ENCODE results near the gene C11orf97. TPM values are rescaled to one million over a fixed set of nuclear protein-coding genes. Genes with fewer than 3 reads are reported as not detected.

The C11orf97 gene
- polyA plus RNA-seq, 2 of the 4 experiments (the other 2 are of a cell fraction) = not detected

GRCh38 chr11:94472916-94473799 lies 39.1 kb upstream of the C11orf97 start:
- H3K4me3 ChIP-seq = no peak overlapping the region
- no peaks in the 10 kb centered on the region for H3K4me1 ChIP-seq
- no peaks in the 10 kb centered on the region for H3K9me3 ChIP-seq
- ATAC-seq (no peak), DNase-seq (ENCODE audit: low read depth in 1 of 2, low spot score in 1 of 2) (no peak), FAIRE-seq (no peak)
- H3K4me2 ChIP-seq = no peak overlapping the region
- TF ChIP-seq FOSB (CRISPR knock-in tag; IDR thresholded peaks at IDR 0.05) (no peak), HOXB13 (CRISPR knock-in tag; IDR thresholded peaks at IDR 0.05; ENCODE audit: low read depth) (no peak), PHF8 (IDR thresholded peaks at IDR 0.05; ENCODE audit: borderline replicate concordance, low read depth) (no peak), RCOR1 (IDR thresholded peaks at IDR 0.05; ENCODE audit: low read depth, low read length) (no peak), HOXB5 (CRISPR knock-in tag; IDR thresholded peaks at IDR 0.05) (no peak), CEBPB (IDR thresholded peaks at IDR 0.05) (no peak), MAZ (IDR thresholded peaks at IDR 0.05; ENCODE audit: borderline replicate concordance, low read depth, low read length) (no peak), ZFP36 (IDR thresholded peaks at IDR 0.05; ENCODE audit: borderline replicate concordance, partially characterized antibody) (no peak), POLR2AphosphoS2 (conservative IDR thresholded peaks at IDR 0.05; ENCODE audit: low read length) (no peak), MAFK (IDR thresholded peaks at IDR 0.05; ENCODE audit: partially characterized antibody) (no peak)
- TF ChIP-seq, protein P1, sequence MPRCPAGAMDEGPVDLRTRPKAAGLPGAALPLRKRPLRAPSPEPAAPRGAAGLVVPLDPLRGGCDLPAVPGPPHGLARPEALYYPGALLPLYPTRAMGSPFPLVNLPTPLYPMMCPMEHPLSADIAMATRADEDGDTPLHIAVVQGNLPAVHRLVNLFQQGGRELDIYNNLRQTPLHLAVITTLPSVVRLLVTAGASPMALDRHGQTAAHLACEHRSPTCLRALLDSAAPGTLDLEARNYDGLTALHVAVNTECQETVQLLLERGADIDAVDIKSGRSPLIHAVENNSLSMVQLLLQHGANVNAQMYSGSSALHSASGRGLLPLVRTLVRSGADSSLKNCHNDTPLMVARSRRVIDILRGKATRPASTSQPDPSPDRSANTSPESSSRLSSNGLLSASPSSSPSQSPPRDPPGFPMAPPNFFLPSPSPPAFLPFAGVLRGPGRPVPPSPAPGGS (IDR thresholded peaks at IDR 0.05) = no peak
- CTCF ChIA-PET = no interaction called here
- WGBS (ENCODE audit: missing lambda C conversion rate) = 99% methylated on average over 3 of the region's 3 CpGs
- H3K27ac ChIP-seq = no peak overlapping the region
- POLR2A ChIA-PET = no interaction called here

GRCh38 chr11:94477624-94478023 lies 34.6 kb upstream of the C11orf97 start:
- H3K9me3 ChIP-seq = no peaks in the 10 kb centered on the region
- ATAC-seq (no peak), DNase-seq (ENCODE audit: low read depth in 1 of 2, low spot score in 1 of 2) (no peak), FAIRE-seq (no peak)
- no peak overlapping the region for H3K27ac ChIP-seq
- H3K4me1 ChIP-seq = no peaks in the 10 kb centered on the region
- TF ChIP-seq, protein P2, sequence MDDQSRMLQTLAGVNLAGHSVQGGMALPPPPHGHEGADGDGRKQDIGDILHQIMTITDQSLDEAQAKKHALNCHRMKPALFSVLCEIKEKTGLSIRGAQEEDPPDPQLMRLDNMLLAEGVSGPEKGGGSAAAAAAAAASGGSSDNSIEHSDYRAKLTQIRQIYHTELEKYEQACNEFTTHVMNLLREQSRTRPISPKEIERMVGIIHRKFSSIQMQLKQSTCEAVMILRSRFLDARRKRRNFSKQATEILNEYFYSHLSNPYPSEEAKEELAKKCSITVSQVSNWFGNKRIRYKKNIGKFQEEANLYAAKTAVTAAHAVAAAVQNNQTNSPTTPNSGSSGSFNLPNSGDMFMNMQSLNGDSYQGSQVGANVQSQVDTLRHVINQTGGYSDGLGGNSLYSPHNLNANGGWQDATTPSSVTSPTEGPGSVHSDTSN (IDR thresholded peaks at IDR 0.05) = no peak
- no peak for TF ChIP-seq HOXA7 (CRISPR knock-in tag; IDR thresholded peaks at IDR 0.05)
- no peak for TF ChIP-seq CEBPB (IDR thresholded peaks at IDR 0.05)
- TF ChIP-seq EP300 (IDR thresholded peaks at IDR 0.05) = no peak
- no peak for TF ChIP-seq MYC (IDR thresholded peaks at IDR 0.05; ENCODE audit: borderline replicate concordance, low read length)
- TF ChIP-seq SMC3 (IDR thresholded peaks at IDR 0.05) = no peak
- TF ChIP-seq GATA3 (IDR thresholded peaks at IDR 0.05; ENCODE audit: borderline replicate concordance) = no peak
- H3K4me2 ChIP-seq = no peak overlapping the region
- ChIA-PET POLR2A (no interaction called here), CTCF (no interaction called here)
- WGBS (ENCODE audit: missing lambda C conversion rate) = 100% methylated on average over 2 of the region's 2 CpGs
- no peak overlapping the region for H3K4me3 ChIP-seq

- DNase-seq (ENCODE audit: low read depth in 1 of 2, low spot score in 1 of 2) (no peak), FAIRE-seq (no peak), ATAC-seq (no peak)
- Histone ChIP-seq H3K4me2 (no peak overlapping the region), H3K9me3 (no peaks in the 10 kb centered on the region), H3K4me3 (no peak overlapping the region), H3K4me1 (no peaks in the 10 kb centered on the region), H3K27ac (no peak overlapping the region)
- POLR2A ChIA-PET = no interaction called here
- TF ChIP-seq CTCF (IDR thresholded peaks at IDR 0.05) = no peak
- TF ChIP-seq GATA3 (IDR thresholded peaks at IDR 0.05; ENCODE audit: borderline replicate concordance) = no peak
- TF ChIP-seq, protein P1 (IDR thresholded peaks at IDR 0.05) = no peak
- no peak for TF ChIP-seq HEYL (CRISPR knock-in tag; IDR thresholded peaks at IDR 0.05)
- TF ChIP-seq, protein P2 (IDR thresholded peaks at IDR 0.05) = no peak
- TF ChIP-seq MAFK (IDR thresholded peaks at IDR 0.05; ENCODE audit: partially characterized antibody) = no peak
- no peak for TF ChIP-seq MYC (IDR thresholded peaks at IDR 0.05; ENCODE audit: borderline replicate concordance, low read length)
- no peak for TF ChIP-seq RFX5 (IDR thresholded peaks at IDR 0.05)
- no peak for TF ChIP-seq KDM1A (IDR thresholded peaks at IDR 0.05; ENCODE audit: low read depth)
- no peak for TF ChIP-seq SMC3 (IDR thresholded peaks at IDR 0.05)
- TF ChIP-seq JUN (IDR thresholded peaks at IDR 0.05) = no peak
- TF ChIP-seq, protein P3, sequence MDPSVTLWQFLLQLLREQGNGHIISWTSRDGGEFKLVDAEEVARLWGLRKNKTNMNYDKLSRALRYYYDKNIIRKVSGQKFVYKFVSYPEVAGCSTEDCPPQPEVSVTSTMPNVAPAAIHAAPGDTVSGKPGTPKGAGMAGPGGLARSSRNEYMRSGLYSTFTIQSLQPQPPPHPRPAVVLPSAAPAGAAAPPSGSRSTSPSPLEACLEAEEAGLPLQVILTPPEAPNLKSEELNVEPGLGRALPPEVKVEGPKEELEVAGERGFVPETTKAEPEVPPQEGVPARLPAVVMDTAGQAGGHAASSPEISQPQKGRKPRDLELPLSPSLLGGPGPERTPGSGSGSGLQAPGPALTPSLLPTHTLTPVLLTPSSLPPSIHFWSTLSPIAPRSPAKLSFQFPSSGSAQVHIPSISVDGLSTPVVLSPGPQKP (IDR thresholded peaks at IDR 0.05; ENCODE audit: low read depth, low read length) = no peak
- no peak for TF ChIP-seq POLR2AphosphoS2 (conservative IDR thresholded peaks at IDR 0.05; ENCODE audit: low read length)
- TF ChIP-seq RAD21 (conservative IDR thresholded peaks at IDR 0.05 in 1 of 2, IDR thresholded peaks at IDR 0.05 in 1 of 2) = no peak
- TF ChIP-seq ZFP36 (IDR thresholded peaks at IDR 0.05; ENCODE audit: borderline replicate concordance, partially characterized antibody) = no peak
- TF ChIP-seq HOXB5 (CRISPR knock-in tag; IDR thresholded peaks at IDR 0.05) = no peak
- CTCF ChIA-PET = no interaction called here
Observed at GRCh38 chr11:94481342-94481741, 30.9 kb upstream of the C11orf97 start.

Measured in A549 (cell line).